Fibroblast of pulmonary artery (primary cell): Measurements from ENCODE around the gene KLC4.

ENCODE experiments used
- DNase-seq: peaks from one replicate; pipeline ENCODE4 v3.0.0-alpha.2; 2010; ENCODE audit warnings: low read depth
- H3K4me3 ChIP-seq: replicated peaks from 2 replicates; pipeline ENCODE4 v1.5.1; 2011; ENCODE audit warnings: low read depth, mild to moderate bottlenecking, control low read depth, low read length, moderate library complexity
- TF ChIP-seq, protein P1 (sequence below): IDR thresholded peaks from 2 replicates; pipeline ENCODE4 v1.5.1; 2011; ENCODE audit warnings: mild to moderate bottlenecking, control low read depth, low read length, inconsistent platforms; ENCODE audit errors: missing control alignments

KLC4 gene

DNA sequence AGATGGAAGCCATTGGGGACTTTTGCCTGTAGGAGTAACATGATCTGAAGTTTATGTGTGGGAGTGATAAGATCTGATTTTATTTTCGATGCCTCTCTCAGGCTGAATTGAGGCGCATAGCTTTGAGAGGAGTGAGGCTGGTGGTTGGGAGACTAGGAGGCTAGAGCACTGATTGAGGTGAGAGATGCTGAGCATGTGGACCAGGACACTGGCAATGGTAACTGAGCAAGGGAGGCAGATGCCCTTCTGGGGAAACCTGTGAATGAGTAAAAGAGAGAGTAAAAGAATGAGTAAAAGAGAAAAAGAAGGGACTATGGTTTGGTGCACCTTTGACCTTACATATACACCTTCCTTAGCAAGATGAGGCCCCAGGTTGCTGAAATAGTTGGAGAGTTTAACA is 35.0 kb upstream of the KLC4 start:
- TF ChIP-seq, protein P1, sequence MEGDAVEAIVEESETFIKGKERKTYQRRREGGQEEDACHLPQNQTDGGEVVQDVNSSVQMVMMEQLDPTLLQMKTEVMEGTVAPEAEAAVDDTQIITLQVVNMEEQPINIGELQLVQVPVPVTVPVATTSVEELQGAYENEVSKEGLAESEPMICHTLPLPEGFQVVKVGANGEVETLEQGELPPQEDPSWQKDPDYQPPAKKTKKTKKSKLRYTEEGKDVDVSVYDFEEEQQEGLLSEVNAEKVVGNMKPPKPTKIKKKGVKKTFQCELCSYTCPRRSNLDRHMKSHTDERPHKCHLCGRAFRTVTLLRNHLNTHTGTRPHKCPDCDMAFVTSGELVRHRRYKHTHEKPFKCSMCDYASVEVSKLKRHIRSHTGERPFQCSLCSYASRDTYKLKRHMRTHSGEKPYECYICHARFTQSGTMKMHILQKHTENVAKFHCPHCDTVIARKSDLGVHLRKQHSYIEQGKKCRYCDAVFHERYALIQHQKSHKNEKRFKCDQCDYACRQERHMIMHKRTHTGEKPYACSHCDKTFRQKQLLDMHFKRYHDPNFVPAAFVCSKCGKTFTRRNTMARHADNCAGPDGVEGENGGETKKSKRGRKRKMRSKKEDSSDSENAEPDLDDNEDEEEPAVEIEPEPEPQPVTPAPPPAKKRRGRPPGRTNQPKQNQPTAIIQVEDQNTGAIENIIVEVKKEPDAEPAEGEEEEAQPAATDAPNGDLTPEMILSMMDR = no peak
- H3K4me3 ChIP-seq = no peak overlapping the region
- DNase-seq = no peak

DNA sequence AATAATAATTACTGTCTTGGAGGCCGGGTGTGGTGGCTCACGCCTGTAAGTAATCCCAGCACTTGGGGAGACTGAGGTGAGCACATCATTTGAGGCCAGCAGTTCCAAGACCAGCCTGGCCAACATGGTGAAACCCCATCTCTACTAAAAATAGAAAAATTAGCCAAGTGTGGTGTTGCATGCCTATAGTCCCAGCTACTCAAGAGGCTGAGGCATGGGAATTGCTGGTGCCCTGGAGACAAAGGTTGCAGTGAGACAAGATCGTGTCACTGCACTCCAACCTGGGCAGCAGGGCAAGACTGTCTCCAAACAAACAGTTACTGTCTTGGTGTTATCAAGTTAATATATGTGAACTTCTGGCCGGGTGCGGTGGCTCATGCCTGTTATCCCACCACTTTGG is 33.1 kb upstream of the KLC4 start:
- DNase-seq = no peak
- TF ChIP-seq, protein P1 = no peak
- no peak overlapping the region for H3K4me3 ChIP-seq

DNA sequence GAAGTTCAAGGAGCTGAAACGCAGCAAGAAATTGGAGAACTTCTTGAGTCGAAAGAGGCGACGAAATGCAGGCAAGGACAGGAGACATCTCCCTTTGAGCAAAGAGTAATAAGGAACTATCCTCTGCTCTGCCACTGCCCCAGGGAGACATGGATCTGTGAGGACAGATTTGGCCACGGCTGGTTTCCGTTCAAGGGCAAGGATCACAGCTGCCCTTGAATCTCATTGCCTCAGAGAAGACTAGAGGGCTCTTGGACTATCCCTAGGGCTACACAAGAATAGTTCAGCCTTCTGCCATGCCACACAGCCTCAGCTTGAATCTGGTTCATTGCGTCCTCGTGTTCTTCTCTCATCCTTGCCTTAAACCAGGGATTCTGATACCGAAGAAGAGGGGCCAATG is 30.3 kb upstream of the KLC4 start:
- TF ChIP-seq, protein P1 = no peak
- DNase-seq = no peak
- H3K4me3 ChIP-seq = no peak overlapping the region

DNA sequence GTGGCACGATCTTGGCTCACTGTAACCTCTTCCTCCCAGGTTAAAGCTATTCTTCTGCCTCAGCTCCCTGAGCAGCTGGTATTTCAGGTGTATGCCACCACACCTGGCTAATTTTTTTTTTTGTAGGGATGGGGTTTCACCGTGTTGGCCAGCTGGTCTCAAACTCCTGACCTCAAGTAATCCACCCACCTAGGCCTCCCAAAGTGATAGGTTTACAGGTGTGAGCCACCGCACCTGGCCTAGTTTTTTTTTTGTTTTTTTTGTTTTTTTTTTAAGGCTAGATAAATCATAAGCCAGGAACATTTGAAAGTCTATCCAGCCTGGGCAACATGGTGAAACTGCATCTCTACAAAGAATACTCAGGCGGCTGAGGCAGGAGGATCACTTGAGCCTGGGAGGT is 27.1 kb upstream of the KLC4 start:
- no peak for DNase-seq
- TF ChIP-seq, protein P1 = no peak
- no peak overlapping the region for H3K4me3 ChIP-seq

DNA sequence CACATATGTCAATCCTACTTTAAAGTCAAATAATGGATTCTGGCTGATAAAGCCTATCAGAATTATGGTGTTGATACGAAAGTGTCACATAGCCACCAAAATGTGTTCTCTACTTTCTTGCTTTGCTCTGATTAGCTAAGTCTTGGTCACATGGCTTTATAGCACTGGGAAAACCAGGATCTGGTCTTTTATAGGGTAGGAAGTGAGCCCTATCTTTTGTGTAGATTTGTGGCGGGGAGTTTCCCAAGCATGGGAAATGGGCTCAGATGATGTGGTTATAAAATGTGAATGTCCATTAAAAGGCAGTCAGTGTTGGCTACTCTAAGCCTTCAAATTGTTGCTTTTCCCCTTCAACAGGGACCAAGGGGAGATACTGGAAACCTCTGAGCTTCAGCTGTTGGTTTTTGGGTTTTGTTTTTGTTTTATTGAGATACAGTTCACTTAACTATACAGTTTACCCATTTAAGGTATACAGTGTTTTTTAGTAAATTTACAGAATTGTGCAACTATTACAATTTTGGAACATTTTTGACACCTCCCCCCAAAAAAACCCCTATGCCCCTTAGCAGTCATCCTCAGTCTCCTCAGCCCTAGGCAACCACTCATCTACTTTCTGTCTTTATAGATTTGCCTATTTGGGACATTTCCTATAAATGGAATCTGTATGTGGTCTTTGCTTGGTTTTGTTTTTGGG is 25.8 kb upstream of the KLC4 start:
- TF ChIP-seq, protein P1 = no peak
- no peak for DNase-seq
- H3K4me3 ChIP-seq = no peak overlapping the region

DNA sequence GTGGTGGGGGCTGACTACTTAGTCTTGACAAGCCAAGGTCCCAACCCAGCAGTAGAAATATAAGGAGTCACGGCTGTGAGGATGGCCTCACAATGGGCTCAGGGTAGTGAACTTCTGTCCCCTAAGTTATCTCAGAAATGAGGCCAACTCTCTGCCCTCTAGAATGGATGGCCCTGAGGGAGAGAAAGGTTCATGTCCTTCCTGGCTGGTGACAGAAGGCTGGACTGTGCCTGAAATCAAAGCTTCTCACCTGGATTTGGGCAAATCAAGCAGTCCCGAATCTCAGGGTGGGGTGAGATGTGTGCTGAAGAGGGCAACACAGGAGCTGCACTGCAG is 25.3 kb upstream of the KLC4 start:
- TF ChIP-seq, protein P1 = no peak
- H3K4me3 ChIP-seq = no peak overlapping the region
- DNase-seq = no peak

DNA sequence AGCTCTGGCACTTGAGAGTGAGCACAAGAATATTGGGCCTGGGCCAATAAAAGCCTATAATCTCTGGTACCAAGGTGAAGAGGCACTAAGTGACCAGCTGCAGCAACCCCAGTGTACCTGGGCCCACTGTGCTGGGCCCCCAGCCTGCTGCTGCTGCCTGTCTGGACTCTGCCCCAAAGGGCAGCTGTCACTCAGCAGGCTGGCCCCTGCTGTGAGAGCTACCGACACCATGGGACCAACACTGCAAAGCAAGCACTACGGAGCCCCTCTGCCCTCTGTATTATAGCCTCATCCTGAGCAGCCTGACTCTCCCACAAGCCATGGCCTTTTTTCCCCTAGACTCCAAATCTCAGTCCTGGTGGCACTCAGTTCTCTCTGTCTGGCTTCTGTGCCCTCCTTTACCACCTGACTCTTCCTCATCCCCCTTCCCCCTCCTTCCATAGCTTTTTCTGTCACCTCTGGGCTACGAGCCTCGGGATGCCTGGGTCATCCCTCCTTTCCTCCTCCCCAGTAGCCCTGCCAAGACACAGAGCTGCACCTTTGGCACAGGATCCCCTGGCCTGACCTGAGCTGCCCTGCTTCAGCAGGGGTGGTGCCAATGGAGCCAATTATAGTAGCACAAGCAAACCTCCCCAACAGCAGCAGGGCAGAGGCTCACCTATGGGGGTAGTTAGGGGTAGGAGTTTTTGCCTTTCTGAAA is 23.8 kb upstream of the KLC4 start:
- no peak for DNase-seq
- TF ChIP-seq, protein P1 = no peak
- H3K4me3 ChIP-seq = no peak overlapping the region
